Neuronal stem cell (in vitro differentiated cells): ENCODE measurements around the gene STK32B.

Experiments
- DNase-seq: peaks from one replicate; pipeline ENCODE4 v3.0.0-alpha.2; 2013; ENCODE audit warnings: low spot score
- H2AFZ ChIP-seq: one replicate; pipeline ENCODE4 v1.6.1; 2013; ENCODE audit warnings: mild to moderate bottlenecking, low read length, inconsistent platforms
- H2AK5ac ChIP-seq: 2 replicates; pipeline ENCODE4 v1.6.1; 2013; ENCODE audit warnings: low read depth, mild to moderate bottlenecking, inconsistent platforms, low read length, moderate library complexity, mixed read lengths
- H2BK120ac ChIP-seq: 2 replicates; pipeline ENCODE4 v1.6.1; 2013; ENCODE audit warnings: low read depth, mild to moderate bottlenecking, inconsistent platforms, low read length, moderate library complexity, mixed read lengths
- H2BK12ac ChIP-seq: one replicate; pipeline ENCODE4 v1.6.1; 2013; ENCODE audit warnings: low read length, inconsistent platforms
- H2BK15ac ChIP-seq: 2 replicates; pipeline ENCODE4 v1.6.1; 2013; ENCODE audit warnings: mild to moderate bottlenecking, low read length, inconsistent platforms, mixed read lengths
- H2BK5ac ChIP-seq: one replicate; pipeline ENCODE4 v1.6.1; 2013; ENCODE audit warnings: inconsistent platforms, mild to moderate bottlenecking, low read length, moderate library complexity
- H3K14ac ChIP-seq: one replicate; pipeline ENCODE4 v1.6.1; 2013; ENCODE audit warnings: low read length, inconsistent platforms
- H3K18ac ChIP-seq: 2 replicates; pipeline ENCODE4 v1.6.1; 2013; ENCODE audit warnings: low read length, inconsistent platforms
- H3K23ac ChIP-seq: 2 replicates; pipeline ENCODE4 v1.6.1; 2013; ENCODE audit warnings: low read depth, mild to moderate bottlenecking, mixed read lengths, low read length, inconsistent platforms; ENCODE audit not compliant: poor library complexity
- H3K27ac ChIP-seq: replicated peaks from 3 replicates; pipeline ENCODE4 v1.5.1; 2013; ENCODE audit warnings: low read length, inconsistent platforms
- H3K27me3 ChIP-seq, 3 experiments: 2 replicates each; pipeline ENCODE4 v1.6.1; 2013; ENCODE audit warnings: low read length in 3 of 3, mild to moderate bottlenecking in 2 of 3, inconsistent platforms in 1 of 3, low read depth in 1 of 3, mixed read lengths in 1 of 3, moderate library complexity in 1 of 3; ENCODE audit not compliant: control insufficient read depth in 3 of 3, insufficient read depth in 3 of 3
- H3K36me3 ChIP-seq, 2 donors: replicated peaks in 1 of 2; 2 replicates each; pipeline ENCODE4 v1.6.1; 2013; ENCODE audit warnings: low read length in 2 of 2; ENCODE audit not compliant: control insufficient read depth in 2 of 2, insufficient read depth in 2 of 2
- H3K4ac ChIP-seq: 2 replicates; pipeline ENCODE4 v1.6.1; 2013; ENCODE audit warnings: inconsistent platforms, mild to moderate bottlenecking, low read length, moderate library complexity
- H3K4me1 ChIP-seq, 2 donors: 1 replicate in 1 of 2; 2 replicates in 1 of 2; pipeline ENCODE4 v1.6.1; 2013; ENCODE audit warnings: low read length in 2 of 2, low read depth in 1 of 2; ENCODE audit not compliant: control insufficient read depth in 2 of 2, insufficient read depth in 1 of 2
- H3K4me2 ChIP-seq: one replicate; pipeline ENCODE4 v1.6.1; 2013; ENCODE audit warnings: mild to moderate bottlenecking, low read length, inconsistent platforms; ENCODE audit not compliant: insufficient read depth, poor library complexity, severe bottlenecking
- H3K4me3 ChIP-seq, 2 donors: 2 replicates each; pipeline ENCODE4 v1.5.1; 2013; ENCODE audit warnings: low read length in 2 of 2, mild to moderate bottlenecking in 2 of 2, inconsistent platforms in 1 of 2, moderate library complexity in 1 of 2
- H3K79me1 ChIP-seq: one replicate; pipeline ENCODE4 v1.6.1; 2013; ENCODE audit warnings: low read depth, mild to moderate bottlenecking, inconsistent platforms, low read length, moderate library complexity
- H3K9ac ChIP-seq: one replicate; pipeline ENCODE4 v1.6.1; 2013; ENCODE audit warnings: mild to moderate bottlenecking, low read depth, low read length, inconsistent platforms; ENCODE audit not compliant: poor library complexity
- H3K9me3 ChIP-seq, 2 donors: replicated peaks in 1 of 2; 2 replicates each; pipeline versions ENCODE3 to v1.6.1; 2013; ENCODE audit warnings: low read length in 2 of 2, mild to moderate bottlenecking in 2 of 2, inconsistent platforms in 1 of 2, low read depth in 1 of 2, mixed read lengths in 1 of 2, moderate library complexity in 1 of 2; ENCODE audit not compliant: control insufficient read depth in 2 of 2, insufficient read depth in 1 of 2
- H4K8ac ChIP-seq: one replicate; pipeline ENCODE4 v1.6.1; 2013; ENCODE audit warnings: low read depth, mild to moderate bottlenecking, inconsistent platforms, low read length, moderate library complexity
- H4K91ac ChIP-seq: one replicate; pipeline ENCODE4 v1.6.1; 2013; ENCODE audit warnings: low read length, low read depth, mild to moderate bottlenecking, inconsistent platforms; ENCODE audit not compliant: poor library complexity
- WGBS, 2 donors: extraction: QIAGEN DNeasy Blood & Tissue Kit; methylation state at CpG; one replicate each; pipeline ENCODE4 v1.1.7; 2013; ENCODE audit warnings: missing lambda C conversion rate in 2 of 2, mixed read lengths in 1 of 2; ENCODE audit not compliant: insufficient read length in 2 of 2, insufficient replicate concordance in 1 of 2; ENCODE audit errors: extremely low coverage in 2 of 2; 5-methylcytosine and 5-hydroxymethylcytosine counted together

The STK32B gene

GRCh38 chr4:5257086-5257485 is 205.8 kb downstream of the STK32B start:
- Histone ChIP-seq H3K27me3 (no peaks in the 10 kb centered on the region), H3K4me3 (no peak overlapping the region), H3K36me3 (no peaks in the 10 kb centered on the region), H2AK5ac (no peak overlapping the region), H3K18ac (no peak overlapping the region), H3K4me1 (no peaks in the 10 kb centered on the region), H2BK5ac (no peak overlapping the region), H3K23ac (no peak overlapping the region), H3K9ac (no peak overlapping the region), H2BK120ac (no peak overlapping the region), H2AFZ (no peak overlapping the region), H3K79me1 (no peaks in the 10 kb centered on the region), H4K91ac (no peak overlapping the region), H3K27ac (no peak overlapping the region), H3K9me3 (no peaks in the 10 kb centered on the region), H2BK15ac (no peak overlapping the region), H4K8ac (no peak overlapping the region), H3K4ac (no peak overlapping the region), H3K4me2 (no peak overlapping the region), H3K14ac (no peak overlapping the region), H2BK12ac (no peak overlapping the region)
- WGBS, 2 donors = no CpG with 5 or more reads among the region's 2 CpGs
- DNase-seq = no peak

- no CpG with 5 or more reads among the region's 2 CpGs for WGBS, 2 donors
- Histone ChIP-seq H3K9me3 (no peaks in the 10 kb centered on the region), H3K18ac (no peak overlapping the region), H3K79me1 (no peaks in the 10 kb centered on the region), H2BK120ac (no peak overlapping the region), H3K23ac (no peak overlapping the region), H3K36me3 (no peaks in the 10 kb centered on the region), H2BK15ac (no peak overlapping the region), H3K14ac (no peak overlapping the region), H4K91ac (no peak overlapping the region), H3K27ac (no peak overlapping the region), H3K4me3 (no peak overlapping the region), H2AFZ (no peak overlapping the region), H2BK5ac (no peak overlapping the region), H3K4me2 (no peak overlapping the region), H3K4ac (no peak overlapping the region), H2BK12ac (no peak overlapping the region), H3K27me3 (no peaks in the 10 kb centered on the region), H4K8ac (no peak overlapping the region), H3K4me1 (no peaks in the 10 kb centered on the region), H3K9ac (no peak overlapping the region), H2AK5ac (no peak overlapping the region)
- DNase-seq = no peak
Measured at GRCh38 chr4:5259471-5259870, 208.2 kb downstream of the STK32B start.

- DNase-seq = no peak
- Histone ChIP-seq H4K91ac (no peak overlapping the region), H2BK12ac (peak overlapping the region; percentile 5), H3K4me2 (no peak overlapping the region), H3K79me1 (no peaks in the 10 kb centered on the region), H3K18ac (no peak overlapping the region), H3K27me3 (no peaks in the 10 kb centered on the region), H2AK5ac (no peak overlapping the region), H2BK15ac (no peak overlapping the region), H3K9ac (no peak overlapping the region), H2BK120ac (no peak overlapping the region), H3K36me3 (no peaks in the 10 kb centered on the region), H3K14ac (no peak overlapping the region), H3K27ac (no peak overlapping the region), H2AFZ (no peak overlapping the region), H3K4ac (no peak overlapping the region), H3K9me3 (no peaks in the 10 kb centered on the region), H3K23ac (no peak overlapping the region), H4K8ac (no peak overlapping the region), H2BK5ac (no peak overlapping the region), H3K4me3 (no peak overlapping the region), H3K4me1 (no peaks in the 10 kb centered on the region)
- no CpG with 5 or more reads among the region's 6 CpGs for WGBS, 2 donors
Measured at GRCh38 chr4:5260121-5260520, 208.8 kb downstream of the STK32B start.

GRCh38 chr4:5261866-5262265 is 210.6 kb downstream of the STK32B start:
- no CpG with 5 or more reads among the region's 4 CpGs for WGBS, 2 donors
- DNase-seq = no peak
- Histone ChIP-seq H3K23ac (no peak overlapping the region), H2BK15ac (no peak overlapping the region), H2AK5ac (no peak overlapping the region), H3K4me2 (no peak overlapping the region), H4K91ac (no peak overlapping the region), H3K36me3 (no peaks in the 10 kb centered on the region), H3K27ac (no peak overlapping the region), H3K4me3 (no peak overlapping the region), H3K14ac (no peak overlapping the region), H3K9ac (no peak overlapping the region), H2BK120ac (no peak overlapping the region), H3K9me3 (no peaks in the 10 kb centered on the region), H3K79me1 (no peaks in the 10 kb centered on the region), H3K27me3 (no peaks in the 10 kb centered on the region), H2BK12ac (no peak overlapping the region), H4K8ac (no peak overlapping the region), H2AFZ (no peak overlapping the region), H3K4ac (no peak overlapping the region), H2BK5ac (no peak overlapping the region), H3K18ac (no peak overlapping the region), H3K4me1 (no peaks in the 10 kb centered on the region)
